ENCODE results near the gene NCAPH2. TPM values are rescaled to one million over a fixed set of nuclear protein-coding genes. Genes with fewer than 3 reads are reported as not detected.

NCAPH2 gene
- total RNA-seq, 1 donor from 2014 or later: 41.7 TPM

DNA sequence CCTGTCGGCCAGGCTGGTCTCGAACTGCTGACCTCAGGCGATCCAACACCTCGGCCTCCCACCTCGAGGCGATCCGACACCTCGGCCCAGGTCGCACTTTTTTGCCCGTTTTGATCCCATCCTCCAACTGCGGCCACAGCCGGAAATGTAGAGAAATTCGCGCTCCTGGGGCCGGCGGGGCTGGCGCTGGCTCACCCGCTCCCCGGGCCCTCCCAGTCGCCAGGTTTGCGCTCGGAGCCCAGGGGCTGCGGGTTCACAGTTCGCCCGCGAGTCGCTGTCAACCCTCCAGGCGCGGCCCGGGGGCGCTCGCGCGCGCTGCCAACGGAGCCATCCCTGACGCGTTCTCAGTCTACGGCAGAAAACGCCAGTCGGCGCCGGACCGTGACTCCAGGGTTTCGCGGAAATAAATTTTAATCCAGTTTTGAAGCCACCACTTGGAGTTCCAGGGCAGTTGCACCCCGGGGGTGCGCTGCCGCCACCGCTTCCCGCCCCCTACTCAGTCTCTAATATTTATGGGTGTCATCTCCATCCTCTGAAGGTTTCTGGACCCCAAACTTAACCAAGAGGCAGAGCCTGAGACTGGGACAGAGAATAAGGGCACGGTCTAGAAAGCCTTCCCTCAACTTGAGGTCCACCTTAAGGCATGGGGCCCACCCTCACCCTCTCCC lies 36.2 kb downstream of the NCAPH2 start:
- TF ChIP-seq, protein P1, sequence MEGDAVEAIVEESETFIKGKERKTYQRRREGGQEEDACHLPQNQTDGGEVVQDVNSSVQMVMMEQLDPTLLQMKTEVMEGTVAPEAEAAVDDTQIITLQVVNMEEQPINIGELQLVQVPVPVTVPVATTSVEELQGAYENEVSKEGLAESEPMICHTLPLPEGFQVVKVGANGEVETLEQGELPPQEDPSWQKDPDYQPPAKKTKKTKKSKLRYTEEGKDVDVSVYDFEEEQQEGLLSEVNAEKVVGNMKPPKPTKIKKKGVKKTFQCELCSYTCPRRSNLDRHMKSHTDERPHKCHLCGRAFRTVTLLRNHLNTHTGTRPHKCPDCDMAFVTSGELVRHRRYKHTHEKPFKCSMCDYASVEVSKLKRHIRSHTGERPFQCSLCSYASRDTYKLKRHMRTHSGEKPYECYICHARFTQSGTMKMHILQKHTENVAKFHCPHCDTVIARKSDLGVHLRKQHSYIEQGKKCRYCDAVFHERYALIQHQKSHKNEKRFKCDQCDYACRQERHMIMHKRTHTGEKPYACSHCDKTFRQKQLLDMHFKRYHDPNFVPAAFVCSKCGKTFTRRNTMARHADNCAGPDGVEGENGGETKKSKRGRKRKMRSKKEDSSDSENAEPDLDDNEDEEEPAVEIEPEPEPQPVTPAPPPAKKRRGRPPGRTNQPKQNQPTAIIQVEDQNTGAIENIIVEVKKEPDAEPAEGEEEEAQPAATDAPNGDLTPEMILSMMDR (IDR thresholded peaks at IDR 0.05): peak in 2 of 3 experiments; percentile 42 to 54
- Histone ChIP-seq H3K4me1 (peaks cover 8 to 10% of the 10 kb centered on the region in 2 donors), H3K9me3 (no peaks in the 10 kb centered on the region), H3K27me3 (peaks cover 16% of the 10 kb centered on the region), H3K36me3 (no peaks in the 10 kb centered on the region), H3K4me3 (peak overlapping the region; percentile 37 to 48), H3K27ac (no peak overlapping the region)
- intact Hi-C loops (cut with DNase I): no loop called here
- peak in 1 of 2 donors; percentile 87 for DNase-seq (ENCODE audit: low spot score in 2 of 2)

DNA sequence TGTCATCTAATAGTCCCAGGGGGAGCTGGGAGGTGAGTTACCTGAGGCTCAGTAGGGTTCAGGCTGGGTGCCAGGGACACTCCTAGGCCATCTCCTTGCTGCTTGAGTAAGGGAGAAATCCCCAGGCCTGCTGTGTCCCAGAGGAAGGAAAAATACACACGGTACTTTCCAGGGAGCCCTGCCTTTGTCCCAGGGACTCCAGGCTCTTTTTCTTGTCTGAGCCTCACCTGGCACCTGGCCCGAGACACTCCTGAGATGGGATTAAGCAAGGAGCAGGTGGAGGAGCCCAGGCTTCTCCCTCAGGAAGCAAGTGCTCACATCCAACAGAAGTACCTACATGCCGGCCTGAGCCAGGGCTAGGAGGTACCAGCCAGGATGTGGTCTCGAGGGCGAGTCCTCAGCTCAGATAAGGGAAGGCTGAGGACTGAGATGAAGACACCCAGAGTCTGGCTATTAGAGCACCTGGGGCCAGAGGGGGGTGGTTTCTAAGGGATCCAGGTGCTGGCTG lies 36.8 kb downstream of the NCAPH2 start:
- peaks cover 19% of the 10 kb centered on the region for H3K27me3 ChIP-seq
- no peak overlapping the region for H3K27ac ChIP-seq
- intact Hi-C loops (cut with DNase I): no loop called here
- TF ChIP-seq, protein P1 (IDR thresholded peaks at IDR 0.05): no peak
- H3K9me3 ChIP-seq: no peaks in the 10 kb centered on the region
- no peak overlapping the region for H3K4me3 ChIP-seq
- H3K36me3 ChIP-seq: no peaks in the 10 kb centered on the region
- peaks cover 8 to 10% of the 10 kb centered on the region in 2 donors for H3K4me1 ChIP-seq
- DNase-seq (ENCODE audit: low spot score in 2 of 2): no peak

DNA sequence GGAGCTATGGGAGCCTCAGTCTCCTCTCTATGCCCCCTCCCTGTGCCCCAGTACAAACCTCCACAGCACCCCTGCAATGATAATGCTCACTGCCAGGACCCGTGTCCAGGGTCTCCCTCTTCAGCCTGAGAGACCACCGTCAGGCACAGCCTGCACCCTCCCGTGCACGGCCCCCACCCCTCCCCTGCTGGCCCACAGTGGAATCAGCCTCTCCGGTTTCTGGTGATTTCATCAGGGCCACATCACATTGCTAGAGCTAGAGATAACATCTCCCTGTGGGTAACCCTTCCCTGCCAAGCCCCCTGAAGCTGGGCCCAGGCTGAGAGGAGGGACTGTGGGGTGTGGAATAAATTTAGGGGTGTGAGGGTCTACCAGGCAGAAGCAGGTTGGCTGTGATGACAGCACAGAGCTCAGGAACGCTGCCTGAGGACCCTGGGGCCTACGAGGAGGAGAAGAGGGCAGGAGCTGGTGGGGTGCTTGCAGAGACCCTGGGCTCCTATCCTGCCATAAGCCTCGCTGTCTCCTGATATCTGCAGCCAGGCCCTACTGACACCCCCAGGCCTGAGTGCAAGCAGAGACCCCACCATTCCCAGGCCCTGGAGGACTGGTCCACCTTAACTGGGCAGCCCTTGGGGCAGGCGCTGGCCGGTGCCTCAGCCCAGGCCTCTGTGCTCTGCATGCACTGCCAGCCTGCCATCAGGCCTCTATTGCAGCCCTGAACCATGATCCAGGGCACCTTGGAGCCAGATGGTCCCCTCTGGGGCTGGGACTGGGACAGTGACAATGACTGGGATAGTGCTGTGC lies 37.7 kb downstream of the NCAPH2 start, which contains the start of gene KLHDC7B:
KLHDC7B (plus strand) TSS at position 378 of the 804 bp plus-strand sequence; CDS start at position 723, 345 bp downstream.
- peaks cover 19% of the 10 kb centered on the region for H3K27me3 ChIP-seq
- intact Hi-C loops (cut with DNase I): no loop called here

DNA sequence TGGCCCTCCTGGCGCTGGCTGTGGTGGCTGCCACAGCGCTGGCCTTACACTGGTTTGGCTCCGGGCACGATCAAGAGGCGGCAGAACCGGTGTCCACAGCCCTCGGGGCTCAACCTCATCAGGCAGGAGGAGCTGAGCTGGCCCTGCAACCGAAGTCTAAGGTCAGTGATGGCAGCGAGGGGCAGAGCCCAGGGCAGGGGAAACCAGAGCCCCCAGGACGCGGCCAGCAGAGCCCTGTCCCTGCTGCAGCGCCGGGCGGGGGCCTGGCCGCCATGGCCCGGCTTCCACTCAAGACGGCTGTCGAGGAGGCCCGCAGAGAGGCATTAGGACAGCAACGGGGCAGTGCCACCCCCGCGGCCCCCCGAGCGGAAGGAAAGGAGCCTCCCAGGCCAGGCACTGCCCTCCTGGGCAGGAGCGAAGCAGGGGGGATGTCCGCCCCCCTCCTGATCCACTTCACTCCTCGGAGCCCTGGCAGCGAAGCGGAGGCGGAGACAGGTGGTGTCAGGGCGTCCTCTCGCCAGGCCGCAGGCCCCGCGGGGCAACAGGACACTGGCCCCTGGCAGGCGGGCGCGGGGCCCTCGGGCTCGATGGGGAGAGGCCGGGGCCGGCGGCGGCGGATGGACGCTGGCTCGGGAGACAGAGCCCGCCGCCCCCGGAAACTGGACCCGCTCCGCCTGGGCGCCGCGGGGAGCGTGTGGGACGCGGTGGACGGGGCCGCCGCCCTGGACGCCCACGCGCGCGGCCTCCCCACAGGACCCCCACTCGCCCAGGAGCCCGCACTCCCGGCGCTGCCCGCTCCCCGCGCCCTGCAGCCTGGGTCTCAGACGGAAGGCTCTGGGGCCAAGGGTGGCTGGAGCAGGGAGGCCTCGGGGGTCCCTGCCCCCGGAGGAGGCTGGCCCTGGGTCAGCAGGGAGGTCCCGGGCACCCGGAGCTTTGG lies 38.6 kb downstream of the NCAPH2 start:
- H3K27me3 ChIP-seq: peaks cover 19% of the 10 kb centered on the region

More for the DNA sequence above, 37.7 kb downstream of the NCAPH2 start, which contains the start of gene KLHDC7B:
- no peaks in the 10 kb centered on the region for H3K36me3 ChIP-seq
- no peak for DNase-seq (ENCODE audit: low spot score in 2 of 2)
- no peak within 1 kb of the TSS for H3K27ac ChIP-seq
- TF ChIP-seq, protein P1 (IDR thresholded peaks at IDR 0.05): no peak
- peaks cover 8 to 10% of the 10 kb centered on the region in 2 donors for H3K4me1 ChIP-seq
- H3K9me3 ChIP-seq: no peaks in the 10 kb centered on the region
- H3K4me3 ChIP-seq: no peak within 1 kb of the TSS

More for the DNA sequence above, 38.6 kb downstream of the NCAPH2 start:
- intact Hi-C loops (cut with DNase I): no loop called here
- no peak overlapping the region for H3K27ac ChIP-seq
- peaks cover 8 to 10% of the 10 kb centered on the region in 2 donors for H3K4me1 ChIP-seq
- H3K4me3 ChIP-seq: no peak overlapping the region
- no peaks in the 10 kb centered on the region for H3K36me3 ChIP-seq
- DNase-seq (ENCODE audit: low spot score in 2 of 2): no peak
- no peaks in the 10 kb centered on the region for H3K9me3 ChIP-seq
- TF ChIP-seq, protein P1 (IDR thresholded peaks at IDR 0.05): no peak
